IMR-90 (cell line): ENCODE data around the gene ECT2. TPM values are rescaled to one million over a fixed set of nuclear protein-coding genes. Genes with fewer than 3 reads are reported as not detected.

Experiments
- ATAC-seq: fragments of 200-7000 bp; cut with Tn5 transposase; 2 replicates; pipeline ENCODE4 v1.9.1; 2020; ENCODE audit warnings: low read depth, mild to moderate bottlenecking, moderate library complexity
- BruUV-seq: library from RNA; stranded (reverse); fragments of 400-500 nt; replicated peaks from 2 replicates; lab custom pipeline; 2021; lab: Mats Ljungman, UMichigan
- CTCF ChIA-PET: fragments of 300-600 bp; formaldehyde crosslinking; extraction: SDS; loops from one replicate; lab custom pipeline; 2021; ENCODE audit warnings: antibody characterized with exemption; lab: Yijun Ruan, JAX
- POLR2A ChIA-PET: fragments of 300-600 bp; sonication (Branson Sonifier 250); formaldehyde crosslinking; loops from one replicate; lab custom pipeline; 2022; ENCODE audit warnings: antibody characterized with exemption; ENCODE audit not compliant: unreplicated experiment; lab: Charles Lee
- DNase-seq: peaks from one replicate; pipeline ENCODE4 v3.0.0; 2013
- H2AFZ ChIP-seq: replicated peaks from 2 replicates; pipeline ENCODE3; 2013; ENCODE audit warnings: low read length, mild to moderate bottlenecking; ENCODE audit not compliant: poor library complexity
- H2AK5ac ChIP-seq: 2 replicates; pipeline ENCODE4 v1.6.1; 2013; ENCODE audit warnings: low read depth, low read length, inconsistent platforms
- H2AK9ac ChIP-seq: replicated peaks from 2 replicates; pipeline ENCODE3; 2013; ENCODE audit warnings: mild to moderate bottlenecking, low read depth, low read length, moderate library complexity; ENCODE audit not compliant: poor library complexity
- H2BK120ac ChIP-seq: 2 replicates; pipeline ENCODE4 v1.6.1; 2013; ENCODE audit warnings: low read depth, low read length, inconsistent platforms
- H2BK15ac ChIP-seq: 3 replicates; pipeline ENCODE4 v1.6.1; 2013; ENCODE audit warnings: low read depth, low read length, inconsistent platforms
- H2BK20ac ChIP-seq: 2 replicates; pipeline ENCODE4 v1.6.1; 2013; ENCODE audit warnings: low read depth, mild to moderate bottlenecking, inconsistent platforms, low read length, moderate library complexity
- H2BK5ac ChIP-seq: 2 replicates; pipeline ENCODE4 v1.6.1; 2013; ENCODE audit warnings: mild to moderate bottlenecking, low read depth, low read length, inconsistent platforms; ENCODE audit not compliant: poor library complexity, severe bottlenecking
- H3K14ac ChIP-seq: replicated peaks from 2 replicates; pipeline ENCODE4 v1.6.1; 2013; ENCODE audit warnings: low read depth, low read length, inconsistent platforms
- H3K18ac ChIP-seq: 2 replicates; pipeline ENCODE4 v1.6.1; 2013; ENCODE audit warnings: low read depth, low read length, control low read depth
- H3K23ac ChIP-seq: 2 replicates; pipeline ENCODE4 v1.6.1; 2013; ENCODE audit warnings: low read depth, low read length, inconsistent platforms
- H3K27ac ChIP-seq: 2 replicates; pipeline ENCODE4 v1.5.1; 2013; ENCODE audit warnings: mild to moderate bottlenecking, control low read depth, low read length; ENCODE audit not compliant: insufficient read depth
- H3K27me3 ChIP-seq: 2 replicates; pipeline ENCODE4 v1.6.1; 2013; ENCODE audit warnings: low read length; ENCODE audit not compliant: control insufficient read depth, insufficient read depth
- H3K36me3 ChIP-seq: 2 replicates; pipeline ENCODE4 v1.6.1; 2013; ENCODE audit warnings: low read length, mixed read lengths; ENCODE audit not compliant: control insufficient read depth, insufficient read depth
- H3K4ac ChIP-seq: 2 replicates; pipeline ENCODE4 v1.6.1; 2013; ENCODE audit warnings: low read depth, low read length, inconsistent platforms
- H3K4me1 ChIP-seq: 2 replicates; pipeline ENCODE4 v1.6.1; 2013; ENCODE audit warnings: low read length, mixed read lengths; ENCODE audit not compliant: control insufficient read depth, insufficient read depth
- H3K4me2 ChIP-seq: 2 replicates; pipeline ENCODE4 v1.6.1; 2013; ENCODE audit warnings: low read depth, mild to moderate bottlenecking, control low read depth, low read length, moderate library complexity
- H3K4me3 ChIP-seq: 2 replicates; pipeline ENCODE4 v1.5.1; 2013; ENCODE audit warnings: low read depth, mild to moderate bottlenecking, control low read depth, low read length, moderate library complexity; ENCODE audit not compliant: insufficient read depth
- H3K56ac ChIP-seq: 2 replicates; pipeline ENCODE4 v1.6.1; 2013; ENCODE audit warnings: low read length, inconsistent platforms; ENCODE audit not compliant: insufficient read depth; ENCODE audit errors: extremely low read depth
- H3K79me1 ChIP-seq, 2 experiments: 2 replicates each; pipeline ENCODE4 v1.6.1; 2013; ENCODE audit warnings: low read length in 2 of 2, inconsistent platforms in 1 of 2, low read depth in 1 of 2
- H3K9ac ChIP-seq: 2 replicates; pipeline ENCODE4 v1.6.1; 2013; ENCODE audit warnings: low read depth, low read length, control low read depth
- H3K9me1 ChIP-seq: 2 replicates; pipeline ENCODE4 v1.6.1; 2013; ENCODE audit warnings: low read length, inconsistent platforms; ENCODE audit not compliant: insufficient read depth
- H3K9me3 ChIP-seq: 2 replicates; pipeline ENCODE4 v1.6.1; 2013; ENCODE audit warnings: low read length; ENCODE audit not compliant: control insufficient read depth, insufficient read depth
- H4K20me1 ChIP-seq: 2 replicates; pipeline ENCODE4 v1.6.1; 2013; ENCODE audit warnings: low read length, inconsistent platforms; ENCODE audit not compliant: insufficient read depth
- H4K5ac ChIP-seq: 2 replicates; pipeline ENCODE4 v1.6.1; 2013; ENCODE audit warnings: mild to moderate bottlenecking, low read depth, low read length, control low read depth
- H4K8ac ChIP-seq, 2 experiments: 2 replicates each; pipeline ENCODE4 v1.6.1; 2013; ENCODE audit warnings: low read depth in 2 of 2, low read length in 2 of 2, control low read depth in 1 of 2, inconsistent platforms in 1 of 2
- H4K91ac ChIP-seq: 2 replicates; pipeline ENCODE4 v1.6.1; 2013; ENCODE audit warnings: low read depth, low read length, inconsistent platforms; ENCODE audit not compliant: insufficient read depth
- BHLHE40 ChIP-seq: fragments of 150-350 bp; IDR thresholded peaks from 2 replicates; pipeline ENCODE4 v1.6.1; 2016; ENCODE audit warnings: mild to moderate bottlenecking, low read depth, low read length
- CHD1 ChIP-seq: IDR thresholded peaks from 2 replicates; pipeline ENCODE4 v1.6.1; 2012; ENCODE audit warnings: low read depth, low read length, improper control_type of control experiment
- POLR2A ChIP-seq: IDR thresholded peaks from 2 replicates; pipeline ENCODE4 v1.6.1; 2012; ENCODE audit warnings: mild to moderate bottlenecking, low read depth, low read length
- RAD21 ChIP-seq: IDR thresholded peaks from 2 replicates; pipeline ENCODE4 v1.6.1; 2012; ENCODE audit warnings: low read length, improper control_type of control experiment
- WGBS, 2 experiments: methylation state at CpG; one replicate each; pipeline versions ENCODE4 v1.1.5 to v1.1.7; 2013; ENCODE audit warnings: missing lambda C conversion rate in 2 of 2; ENCODE audit not compliant: insufficient read length in 1 of 2; ENCODE audit errors: extremely low coverage in 2 of 2; 5-methylcytosine and 5-hydroxymethylcytosine counted together
- dilution Hi-C: fragments of 300-500 bp; cut with HindIII; formaldehyde crosslinking; loops from one replicate; pipeline ENCODE4 v1.14.3; 2018; ENCODE audit warnings: low sequenced_read_pairs; ENCODE audit not compliant: unreplicated experiment
- in situ Hi-C: fragments of 300-500 bp; cut with MboI; formaldehyde crosslinking; loops from 3 replicates; pipeline ENCODE4 v1.14.3; 2019; ENCODE audit warnings: low sequenced_read_pairs, inconsistent platforms, mixed read lengths
- intact Hi-C: fragments of 100-400 bp; cut with micrococcal nuclease; formaldehyde crosslinking; loops from 2 replicates; pipeline ENCODE4 v1.10.0; 2022
- polyA plus RNA-seq, 3 experiments: library from polyadenylated mRNA; depleted of rRNA; stranded (reverse); fragments of >200 nt; gene quantifications; 2 replicates each; pipeline ENCODE4 v1.2.3, GENCODE V29; 2012; ENCODE audit warnings: low replicate concordance in 1 of 3
- total RNA-seq: library from RNA; depleted of rRNA; stranded (reverse); fragments of >200 nt; gene quantifications from 2 replicates; pipeline ENCODE4 v1.2.3, GENCODE V29; 2012

The ECT2 gene
- total and polyA plus RNA-seq, 2 of the 4 experiments (the other 2 are of a cell fraction): 18.1 to 37.8 TPM

GRCh38 chr3:172853005-172853404, 102.5 kb downstream of the ECT2 start:
- H3K79me1 ChIP-seq: no peaks in the 10 kb centered on the region
- ATAC-seq (no peak), DNase-seq (no peak)
- TF ChIP-seq CHD1 (no peak), BHLHE40 (no peak), RAD21 (no peak), POLR2A (no peak)
- H3K4me2 ChIP-seq: no peak overlapping the region
- H3K9me3 ChIP-seq: no peaks in the 10 kb centered on the region
- H2BK15ac ChIP-seq: no peak overlapping the region
- no TSS peak for BruUV-seq
- H4K91ac ChIP-seq: no peak overlapping the region
- intact Hi-C loops: no loop called here
- no peak overlapping the region for H3K18ac ChIP-seq
- in situ Hi-C loops: no loop called here
- ChIA-PET CTCF (interaction anchor here (1.7 kb wide), 1 partner anchor 17 kb away, joined by 6 read pairs; no protein-coding TSS in a partner anchor), POLR2A (no interaction called here)
- no peaks in the 10 kb centered on the region for H4K20me1 ChIP-seq
- no peak overlapping the region for H4K5ac ChIP-seq
- H2AK5ac ChIP-seq: no peak overlapping the region
- H3K4me1 ChIP-seq: no peaks in the 10 kb centered on the region
- H2BK5ac ChIP-seq: no peak overlapping the region
- dilution Hi-C loops: no loop called here
- no peak overlapping the region for H3K23ac ChIP-seq
- no peak overlapping the region for H3K56ac ChIP-seq
- no peaks in the 10 kb centered on the region for H3K9me1 ChIP-seq
- H2AFZ ChIP-seq: no peak overlapping the region
- H3K27me3 ChIP-seq: peaks cover 3% of the 10 kb centered on the region; the same call in 1 of the 2 replicates
- H4K8ac ChIP-seq: no peak overlapping the region
- H3K4ac ChIP-seq: no peak overlapping the region
- no peak overlapping the region for H3K4me3 ChIP-seq
- no CpG with 5 or more reads among the region's 1 CpG for WGBS, 2 experiments
- H3K27ac ChIP-seq: no peak overlapping the region
- H3K9ac ChIP-seq: no peak overlapping the region
- no peak overlapping the region for H2AK9ac ChIP-seq
- no peak overlapping the region for H2BK20ac ChIP-seq
- H2BK120ac ChIP-seq: no peak overlapping the region
- H3K14ac ChIP-seq: no peak overlapping the region
- no peaks in the 10 kb centered on the region for H3K36me3 ChIP-seq
